Mammary epithelial cell (primary cell): Measurements from ENCODE around the gene ERN1.

Experiments
- EZH2 ChIP-seq: IDR thresholded peaks from 2 replicates; pipeline ENCODE4 v1.6.1; 2012; ENCODE audit warnings: low read length, inconsistent platforms, borderline replicate concordance
- TF ChIP-seq, protein P1 (sequence below), 2 donors: IDR thresholded peaks in 1 of 2; conservative IDR thresholded peaks in 1 of 2; 2 replicates each; pipeline ENCODE4 v1.5.1; 2011 to 2012; ENCODE audit warnings: inconsistent platforms in 2 of 2, low read length in 2 of 2, mild to moderate bottlenecking in 2 of 2, control low read depth in 1 of 2, low read depth in 1 of 2; ENCODE audit not compliant: insufficient read depth in 1 of 2; ENCODE audit errors: extremely low read depth in 1 of 2

GRCh38 chr17:64005734-64006167, 124.2 kb downstream of the ERN1 start:
- TF ChIP-seq, protein P1, sequence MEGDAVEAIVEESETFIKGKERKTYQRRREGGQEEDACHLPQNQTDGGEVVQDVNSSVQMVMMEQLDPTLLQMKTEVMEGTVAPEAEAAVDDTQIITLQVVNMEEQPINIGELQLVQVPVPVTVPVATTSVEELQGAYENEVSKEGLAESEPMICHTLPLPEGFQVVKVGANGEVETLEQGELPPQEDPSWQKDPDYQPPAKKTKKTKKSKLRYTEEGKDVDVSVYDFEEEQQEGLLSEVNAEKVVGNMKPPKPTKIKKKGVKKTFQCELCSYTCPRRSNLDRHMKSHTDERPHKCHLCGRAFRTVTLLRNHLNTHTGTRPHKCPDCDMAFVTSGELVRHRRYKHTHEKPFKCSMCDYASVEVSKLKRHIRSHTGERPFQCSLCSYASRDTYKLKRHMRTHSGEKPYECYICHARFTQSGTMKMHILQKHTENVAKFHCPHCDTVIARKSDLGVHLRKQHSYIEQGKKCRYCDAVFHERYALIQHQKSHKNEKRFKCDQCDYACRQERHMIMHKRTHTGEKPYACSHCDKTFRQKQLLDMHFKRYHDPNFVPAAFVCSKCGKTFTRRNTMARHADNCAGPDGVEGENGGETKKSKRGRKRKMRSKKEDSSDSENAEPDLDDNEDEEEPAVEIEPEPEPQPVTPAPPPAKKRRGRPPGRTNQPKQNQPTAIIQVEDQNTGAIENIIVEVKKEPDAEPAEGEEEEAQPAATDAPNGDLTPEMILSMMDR (conservative IDR thresholded peaks at IDR 0.05 in 1 of 2, IDR thresholded peaks at IDR 0.05 in 1 of 2; ENCODE audit: extremely low read depth in 1 of 2, insufficient read depth in 1 of 2, low read depth in 1 of 2, low read length in 2 of 2), result no peak
- no peak for TF ChIP-seq EZH2
